Measurements from ENCODE around the gene EPN3. TPM values are rescaled to one million over a fixed set of nuclear protein-coding genes. Genes with fewer than 3 reads are reported as not detected.

EPN3 gene
- total RNA-seq, 1 donor from 2014 or later, result not detected

DNA sequence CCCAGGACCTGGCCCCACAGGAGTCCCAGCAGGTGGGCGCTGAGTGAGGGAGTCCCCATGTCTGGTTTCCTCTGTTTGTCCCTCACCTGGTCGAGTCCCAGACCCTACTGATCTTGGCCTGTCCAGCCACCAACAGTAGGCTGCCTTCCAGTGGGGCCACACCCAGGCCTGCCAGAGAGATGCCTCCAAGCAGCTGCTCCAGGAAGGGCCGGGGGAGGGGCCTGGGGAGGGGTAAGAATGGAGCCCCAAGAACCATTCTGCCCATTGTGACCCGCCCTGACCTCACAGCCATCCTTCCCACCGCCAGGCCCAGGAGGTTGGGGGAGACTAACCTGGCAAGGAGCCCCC, 15.2 kb downstream of the EPN3 start:
- DNase-seq (ENCODE audit: low read depth), result peak; percentile 85

DNA sequence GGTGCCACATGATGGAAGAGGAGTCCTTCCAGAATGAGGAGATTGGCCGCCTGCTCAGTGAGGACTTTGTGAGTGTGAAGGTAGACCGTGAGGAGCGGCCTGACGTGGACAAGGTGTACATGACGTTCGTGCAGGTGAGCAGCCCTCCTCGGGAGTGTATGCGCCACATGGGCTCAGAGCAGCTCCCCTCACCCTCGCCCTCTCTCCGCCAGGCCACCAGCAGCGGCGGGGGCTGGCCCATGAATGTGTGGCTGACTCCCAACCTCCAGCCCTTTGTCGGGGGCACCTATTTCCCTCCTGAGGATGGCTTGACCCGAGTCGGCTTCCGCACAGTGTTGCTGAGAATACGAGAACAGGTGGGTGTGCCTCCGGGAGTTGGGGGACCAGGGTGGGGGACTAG, 16.3 kb downstream of the EPN3 start:
- DNase-seq (ENCODE audit: low read depth), result no peak

DNA sequence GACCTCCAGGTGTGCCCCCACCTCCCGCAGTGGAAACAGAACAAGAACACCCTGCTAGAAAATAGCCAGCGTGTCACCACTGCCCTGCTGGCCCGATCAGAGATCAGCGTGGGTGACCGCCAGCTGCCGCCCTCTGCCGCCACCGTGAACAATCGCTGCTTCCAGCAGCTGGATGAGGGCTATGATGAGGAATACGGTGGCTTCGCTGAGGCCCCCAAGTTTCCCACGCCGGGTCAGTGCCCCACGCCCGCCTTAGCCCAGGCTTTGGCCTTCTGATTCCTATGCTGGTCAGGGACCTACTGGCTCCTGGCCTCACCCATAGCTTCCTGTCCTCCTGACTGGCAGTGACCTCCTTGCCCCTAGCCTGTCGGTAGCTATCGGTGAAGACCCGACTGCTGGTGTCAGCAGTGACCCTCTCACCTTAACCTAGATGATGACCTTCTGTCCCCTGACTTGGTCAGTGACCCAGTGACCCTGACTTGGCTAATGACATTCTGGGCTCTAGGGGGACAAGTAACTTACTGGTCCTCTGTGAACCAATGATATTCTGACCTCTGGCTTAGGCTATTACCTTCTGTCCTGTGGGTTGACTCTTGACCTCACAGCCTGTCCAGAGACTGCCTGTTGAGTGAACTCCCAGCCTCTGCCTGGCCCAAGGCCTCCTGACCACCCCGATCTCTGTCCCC, 16.9 kb downstream of the EPN3 start:
- no peak for DNase-seq (ENCODE audit: low read depth)

DNA sequence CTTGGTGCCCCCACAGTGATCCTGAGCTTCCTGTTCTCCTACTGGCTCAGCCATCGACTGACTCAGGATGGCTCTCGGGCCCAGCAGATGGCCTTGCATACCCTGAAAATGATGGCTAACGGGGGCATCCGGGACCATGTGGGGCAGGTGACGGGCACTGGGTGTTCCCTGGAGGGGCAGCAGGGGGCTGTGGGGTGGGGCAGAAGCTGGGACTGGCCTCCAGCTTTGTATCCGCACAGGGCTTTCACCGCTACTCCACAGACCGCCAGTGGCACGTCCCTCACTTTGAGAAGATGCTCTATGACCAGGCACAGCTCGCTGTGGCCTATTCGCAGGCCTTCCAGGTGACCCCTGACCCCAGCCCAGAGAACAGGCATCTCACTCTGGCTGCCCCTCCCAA, 17.4 kb downstream of the EPN3 start:
- DNase-seq (ENCODE audit: low read depth), result no peak

DNA sequence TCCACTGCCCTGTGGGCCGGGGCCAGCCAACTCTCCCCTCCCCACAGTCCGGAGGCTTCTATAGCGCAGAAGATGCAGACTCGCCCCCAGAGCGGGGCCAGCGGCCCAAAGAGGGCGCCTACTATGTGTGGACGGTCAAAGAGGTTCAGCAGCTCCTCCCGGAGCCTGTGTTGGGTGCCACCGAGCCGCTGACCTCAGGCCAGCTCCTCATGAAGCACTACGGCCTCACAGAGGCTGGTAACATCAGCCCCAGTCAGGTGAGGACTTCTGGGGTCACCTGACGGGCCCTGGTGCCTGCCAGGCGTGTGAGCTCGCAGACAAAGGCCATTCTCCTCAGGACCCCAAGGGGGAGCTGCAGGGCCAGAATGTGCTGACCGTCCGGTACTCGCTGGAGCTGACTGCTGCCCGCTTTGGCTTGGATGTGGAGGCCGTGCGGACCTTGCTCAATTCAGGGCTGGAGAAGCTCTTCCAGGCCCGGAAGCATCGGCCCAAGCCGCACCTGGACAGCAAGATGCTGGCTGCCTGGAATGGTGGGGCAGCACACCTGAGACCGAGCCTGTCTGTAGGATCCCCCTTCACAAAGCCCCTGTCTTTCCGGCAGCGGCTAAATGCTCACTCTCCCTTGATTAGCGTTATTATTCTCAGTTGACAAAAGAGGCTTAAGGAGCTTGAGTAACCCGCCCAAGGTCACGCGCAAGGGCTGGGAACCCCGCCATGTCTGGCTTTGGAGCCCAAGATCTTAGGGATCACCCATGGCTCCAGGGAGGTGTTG, 18.3 kb downstream of the EPN3 start:
- peak; percentile 67 for DNase-seq (ENCODE audit: low read depth)

DNA sequence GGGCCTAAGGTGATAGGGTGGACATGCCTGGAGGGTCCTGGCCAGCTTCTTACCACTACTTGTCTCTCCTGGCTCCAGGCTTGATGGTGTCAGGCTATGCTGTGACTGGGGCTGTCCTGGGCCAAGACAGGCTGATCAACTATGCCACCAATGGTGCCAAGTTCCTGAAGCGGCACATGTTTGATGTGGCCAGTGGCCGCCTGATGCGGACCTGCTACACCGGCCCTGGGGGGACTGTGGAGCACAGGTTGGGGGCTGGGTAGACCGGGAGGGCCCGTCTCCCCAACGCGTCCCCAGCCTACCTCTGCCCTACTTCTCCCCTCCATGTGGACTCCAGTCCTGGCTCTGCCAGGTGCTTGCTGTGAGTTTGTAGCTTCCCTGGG, 18.9 kb downstream of the EPN3 start:
- DNase-seq (ENCODE audit: low read depth), result no peak

DNA sequence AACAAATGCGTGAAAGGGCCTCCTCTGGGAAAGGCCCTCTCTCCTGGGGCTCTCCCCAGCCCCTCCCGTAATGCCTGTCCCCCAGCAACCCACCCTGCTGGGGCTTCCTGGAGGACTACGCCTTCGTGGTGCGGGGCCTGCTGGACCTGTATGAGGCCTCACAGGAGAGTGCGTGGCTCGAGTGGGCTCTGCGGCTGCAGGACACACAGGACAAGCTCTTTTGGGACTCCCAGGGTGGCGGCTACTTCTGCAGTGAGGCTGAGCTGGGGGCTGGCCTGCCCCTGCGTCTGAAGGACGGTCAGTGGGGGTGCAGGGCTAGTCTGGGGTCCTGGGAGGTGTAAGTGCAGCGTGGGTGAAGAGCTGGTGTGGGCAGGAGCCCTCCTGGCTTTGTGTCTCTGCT, 19.3 kb downstream of the EPN3 start:
- no peak for DNase-seq (ENCODE audit: low read depth)

DNA sequence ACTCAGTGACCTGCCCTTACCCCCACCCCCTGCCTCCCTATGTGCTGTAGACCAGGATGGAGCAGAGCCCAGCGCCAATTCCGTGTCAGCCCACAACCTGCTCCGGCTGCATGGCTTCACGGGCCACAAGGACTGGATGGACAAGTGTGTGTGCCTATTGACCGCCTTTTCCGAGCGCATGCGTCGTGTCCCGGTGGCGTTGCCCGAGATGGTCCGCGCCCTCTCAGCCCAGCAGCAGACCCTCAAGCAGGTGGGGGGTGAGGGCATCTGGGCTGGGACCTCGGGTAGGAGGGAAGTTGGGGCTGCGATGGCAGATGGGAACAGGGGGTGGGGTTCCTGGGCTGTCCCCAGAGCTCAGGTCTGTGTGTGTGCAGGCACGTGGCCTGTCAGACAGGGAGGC, 21.7 kb downstream of the EPN3 start:
- no peak for DNase-seq (ENCODE audit: low read depth)

DNA sequence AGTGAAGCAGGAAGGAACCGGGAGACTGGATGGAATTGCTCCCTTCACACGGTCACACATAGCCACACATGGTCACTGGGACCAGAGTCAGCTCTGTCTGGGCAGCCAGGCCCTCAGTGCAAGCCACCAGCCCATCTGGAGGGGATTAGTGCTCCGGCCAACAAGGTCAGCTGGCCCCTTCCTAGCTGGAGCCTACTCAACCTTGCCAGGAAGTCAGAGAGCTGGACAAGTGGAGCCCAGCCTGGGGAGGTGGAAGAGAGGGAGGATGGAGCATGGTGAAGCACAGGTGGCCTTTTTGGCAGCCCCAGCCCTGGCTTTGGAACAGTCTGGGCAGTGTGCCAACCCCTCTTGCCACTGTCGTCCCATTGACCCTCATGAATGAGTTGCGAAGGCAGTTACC, 24.3 kb downstream of the EPN3 start:
- peak; percentile 51 for DNase-seq (ENCODE audit: low read depth)

DNA sequence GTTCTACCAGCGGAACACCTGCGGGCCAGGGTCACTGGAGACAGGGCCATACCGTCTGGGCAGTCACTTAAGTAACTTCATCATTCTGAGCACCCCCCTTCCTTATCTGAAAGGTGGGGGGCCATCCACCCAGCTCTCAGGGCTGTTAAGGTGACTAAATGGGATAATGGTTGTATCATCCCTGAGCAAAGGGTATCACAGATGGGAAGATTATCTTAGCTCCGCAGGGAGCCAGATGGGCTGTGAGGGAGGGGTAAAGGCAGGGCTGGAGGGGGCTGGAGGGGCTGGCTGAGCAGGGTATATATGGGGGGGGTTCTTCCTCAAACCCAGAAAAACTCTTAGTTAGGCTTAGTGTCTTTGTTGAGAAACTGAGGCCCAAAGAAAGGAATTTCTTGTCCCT, 25.1 kb downstream of the EPN3 start:
- no peak for DNase-seq (ENCODE audit: low read depth)

DNA sequence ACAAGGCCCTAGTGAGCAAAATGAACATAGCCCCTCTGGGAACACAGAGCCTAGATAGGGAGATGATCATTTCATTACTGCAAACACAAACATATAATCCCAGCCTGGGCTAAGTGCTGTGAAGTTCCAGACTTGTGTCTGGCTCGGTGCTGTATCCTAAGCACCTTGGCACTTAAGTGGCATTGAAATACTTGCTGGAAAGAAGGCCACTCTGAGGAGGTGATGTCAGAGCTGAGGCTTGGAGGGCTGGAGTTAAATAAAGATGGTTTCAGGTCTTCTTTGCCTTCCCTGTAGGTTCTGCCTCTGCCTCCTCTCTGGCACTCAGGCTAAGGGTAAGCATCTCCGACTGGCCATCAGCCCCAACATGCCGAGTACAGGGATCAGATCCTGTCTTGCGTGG, 25.6 kb downstream of the EPN3 start:
- DNase-seq (ENCODE audit: low read depth), result no peak

DNA sequence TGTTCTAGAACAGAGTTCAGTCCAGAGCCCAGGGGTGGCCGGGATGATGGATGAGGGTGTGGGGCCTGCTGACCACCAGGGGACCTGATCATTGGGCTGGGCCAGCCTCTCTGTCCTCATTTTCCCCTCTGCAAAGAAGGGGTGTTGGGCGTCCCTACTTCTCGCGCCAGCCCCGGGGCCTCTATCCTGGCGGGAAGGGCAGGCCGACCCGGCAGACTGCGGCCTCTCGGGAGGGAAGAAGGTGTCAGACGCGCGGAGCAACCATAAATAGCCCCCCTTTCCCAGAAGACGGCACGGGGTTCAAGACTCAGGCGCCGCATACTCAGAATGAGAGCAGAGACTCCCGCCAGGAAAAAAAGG, 26.0 kb downstream of the EPN3 start:
- no peak for DNase-seq (ENCODE audit: low read depth)

DNA sequence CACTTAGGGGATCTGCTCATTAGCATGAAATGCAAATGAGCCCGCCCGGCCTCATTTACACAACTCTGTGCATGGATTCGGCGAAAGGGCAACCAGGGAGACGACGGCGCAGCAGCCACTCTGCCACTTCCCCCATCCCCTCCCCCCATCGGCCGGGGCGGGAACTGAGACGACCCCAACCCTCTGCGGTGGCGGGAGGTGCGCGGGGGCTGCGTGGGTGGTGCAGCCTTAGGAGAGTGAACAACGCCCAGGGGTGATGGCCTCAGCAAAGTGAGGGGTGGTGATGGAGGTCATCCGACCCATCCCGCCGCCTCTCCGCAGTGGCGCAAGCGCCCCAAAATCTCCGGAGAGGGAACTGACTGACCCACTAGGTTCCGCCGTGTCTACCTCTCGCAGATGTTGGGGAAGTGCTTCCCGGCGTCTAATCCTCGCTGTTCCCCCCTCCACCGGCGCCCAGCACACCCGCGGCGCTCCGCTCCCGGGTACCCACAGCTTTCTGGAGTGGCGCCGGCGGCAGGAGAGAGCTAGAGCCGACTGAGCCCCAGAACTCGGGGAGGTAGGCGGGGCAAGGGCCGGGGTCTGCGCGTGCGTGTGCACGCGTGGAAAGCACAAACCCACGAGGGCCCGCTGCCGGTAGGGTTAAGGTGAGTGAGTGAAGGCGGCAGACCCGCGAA, 26.5 kb downstream of the EPN3 start:
- DNase-seq (ENCODE audit: low read depth), result no peak

DNA sequence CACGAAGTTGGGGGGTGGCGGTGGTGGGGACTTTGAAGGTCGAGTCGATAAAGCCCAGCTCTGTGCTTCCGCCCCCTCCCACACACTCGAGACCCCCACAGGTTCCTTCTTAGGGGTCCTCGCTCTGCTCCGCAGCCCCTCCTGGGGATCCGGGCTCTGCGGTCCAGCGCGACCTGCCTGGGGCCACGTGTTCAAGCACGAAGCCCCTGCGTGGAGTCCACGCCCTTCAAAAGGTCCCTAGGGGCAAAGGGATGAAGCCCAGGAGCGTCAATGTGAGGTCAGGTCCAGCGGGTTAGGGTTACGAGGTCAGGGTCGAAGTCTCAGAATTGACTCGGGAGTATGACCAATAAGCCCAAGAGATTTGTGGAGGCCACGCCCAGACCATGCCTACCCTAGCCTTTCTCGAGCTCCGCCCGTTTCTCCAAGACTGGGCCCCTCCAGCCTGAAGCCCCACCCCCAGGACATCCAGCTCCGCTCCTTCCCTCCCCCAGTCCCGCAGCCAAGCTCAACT, 27.2 kb downstream of the EPN3 start:
- peak; percentile 15 for DNase-seq (ENCODE audit: low read depth)

DNA sequence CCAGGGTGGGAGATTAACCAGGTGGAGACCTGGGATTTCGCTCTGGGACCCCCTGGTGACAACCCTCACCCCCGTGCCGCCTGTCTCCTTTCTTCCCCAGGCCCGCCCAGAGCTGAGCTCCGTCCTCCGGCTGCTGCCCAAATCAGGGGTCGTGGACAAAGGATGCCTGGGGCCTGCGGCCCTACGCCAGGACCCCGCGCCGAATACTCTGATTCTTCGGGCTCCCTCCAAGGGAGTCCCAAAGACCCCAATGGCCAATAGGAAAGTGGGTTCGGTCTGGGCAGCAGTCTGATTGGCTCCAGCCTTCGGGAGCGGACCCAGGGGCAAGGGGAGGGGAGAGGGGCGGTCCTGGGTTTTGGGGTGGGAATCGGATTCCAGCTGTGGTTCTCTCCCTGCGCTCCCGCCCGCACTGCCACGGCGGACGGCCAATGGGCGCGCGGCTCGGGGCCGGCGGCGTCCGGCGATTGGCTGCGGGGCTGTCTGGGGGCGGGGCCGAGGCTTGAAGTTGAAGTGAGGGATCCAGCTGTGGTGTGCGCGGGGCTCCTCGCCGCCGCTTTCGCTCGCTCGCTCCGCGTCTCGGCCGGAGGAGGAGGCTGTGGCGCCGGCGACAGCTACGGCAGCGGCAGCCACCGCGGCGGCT, 27.8 kb downstream of the EPN3 start, which contains the start of gene CACNA1G:
TSS of gene CACNA1G (plus strand) at position 531 of the 640 bp plus-strand sequence. CDS start 745 bp downstream, outside the sequence.
- DNase-seq (ENCODE audit: low read depth), result peak; percentile 84

DNA sequence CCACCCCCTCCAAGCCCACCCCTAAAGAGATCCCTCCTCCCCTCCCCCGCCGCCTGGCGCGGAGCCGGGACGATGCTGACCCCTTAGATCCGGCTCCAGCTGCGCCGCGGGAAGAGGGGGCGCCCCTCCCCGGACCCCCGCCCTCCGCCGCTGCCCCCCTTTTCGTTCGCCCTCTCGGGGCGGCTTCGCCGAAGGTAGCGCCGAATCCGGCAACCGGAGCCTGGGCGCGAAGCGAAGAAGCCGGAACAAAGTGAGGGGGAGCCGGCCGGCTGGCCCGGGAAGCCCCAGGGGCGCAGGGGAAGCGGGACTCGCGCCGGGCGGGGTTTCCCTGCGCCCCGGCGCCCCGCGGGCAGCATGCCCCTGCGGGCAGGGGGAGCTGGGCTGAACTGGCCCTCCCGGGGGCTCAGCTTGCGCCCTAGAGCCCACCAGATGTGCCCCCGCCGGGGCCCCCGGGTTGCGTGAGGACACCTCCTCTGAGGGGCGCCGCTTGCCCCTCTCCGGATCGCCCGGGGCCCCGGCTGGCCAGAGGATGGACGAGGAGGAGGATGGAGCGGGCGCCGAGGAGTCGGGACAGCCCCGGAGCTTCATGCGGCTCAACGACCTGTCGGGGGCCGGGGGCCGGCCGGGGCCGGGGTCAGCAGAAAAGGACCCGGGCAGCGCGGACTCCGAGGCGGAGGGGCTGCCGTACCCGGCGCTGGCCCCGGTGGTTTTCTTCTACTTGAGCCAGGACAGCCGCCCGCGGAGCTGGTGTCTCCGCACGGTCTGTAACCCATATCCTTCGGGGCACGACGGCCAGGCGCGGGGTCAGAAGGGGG, 28.6 kb downstream of the EPN3 start:
- DNase-seq (ENCODE audit: low read depth), result no peak

DNA sequence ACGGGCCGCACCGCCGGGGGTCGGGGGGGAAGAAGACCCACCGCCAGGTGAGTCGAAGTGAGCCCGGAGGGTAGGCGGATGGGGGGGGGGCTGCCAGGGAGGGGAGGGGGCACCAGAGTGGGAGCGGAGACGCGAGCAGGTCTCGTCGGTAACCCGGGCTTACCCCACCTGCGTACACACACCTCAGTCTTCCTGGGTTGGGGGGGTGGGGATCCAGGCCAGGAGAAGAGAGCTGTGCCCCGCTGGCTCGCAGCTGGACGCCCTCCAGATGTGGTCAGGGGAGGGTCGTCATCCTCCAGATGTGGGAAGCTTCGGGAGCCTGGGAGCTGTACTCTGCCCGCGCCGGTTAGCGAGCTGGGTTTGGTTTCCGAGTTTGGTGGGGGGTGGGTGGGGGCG, 29.2 kb downstream of the EPN3 start:
- no peak for DNase-seq (ENCODE audit: low read depth)

DNA sequence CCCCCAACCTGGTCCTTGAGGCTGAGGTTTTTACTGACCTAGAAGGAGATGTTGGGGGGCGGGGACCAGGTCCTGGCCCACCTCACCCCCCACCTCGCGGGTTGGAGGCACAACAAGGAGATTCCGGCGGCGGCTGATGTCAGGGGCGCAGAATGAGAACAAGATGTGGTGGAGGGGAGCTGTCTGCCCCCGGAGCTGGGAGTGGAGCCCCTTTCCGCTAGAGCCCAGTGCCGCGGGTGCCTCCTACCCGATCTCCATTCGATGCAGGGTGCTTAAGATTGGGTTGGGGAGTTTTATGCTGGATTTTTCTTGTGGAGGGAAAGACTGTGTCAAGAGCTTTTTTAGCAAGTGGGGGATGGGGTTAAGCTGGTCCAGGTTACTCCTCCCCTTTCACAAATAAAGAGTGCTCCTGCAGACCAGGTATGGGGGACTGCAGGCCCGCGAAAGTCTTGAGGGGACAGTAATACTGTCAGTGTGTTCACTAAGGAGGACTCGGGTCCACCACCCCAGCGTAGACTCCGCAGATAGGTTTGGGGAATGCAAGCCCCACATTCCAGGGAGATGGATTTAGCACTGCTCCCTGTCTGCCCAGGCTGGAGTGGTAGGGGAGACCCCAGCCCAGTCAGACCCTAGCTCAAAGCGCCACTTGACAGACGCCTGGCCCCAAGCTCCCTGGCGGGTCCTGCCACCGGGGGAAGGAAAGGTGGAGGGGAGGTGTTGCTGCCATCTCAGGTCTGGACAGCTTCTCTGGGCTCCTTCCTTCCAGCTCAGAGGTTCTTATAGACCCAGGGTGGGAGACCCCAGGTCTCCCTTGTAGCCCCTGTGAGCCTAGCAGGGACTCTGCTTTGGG, 29.9 kb downstream of the EPN3 start:
- DNase-seq (ENCODE audit: low read depth), result no peak

DNA sequence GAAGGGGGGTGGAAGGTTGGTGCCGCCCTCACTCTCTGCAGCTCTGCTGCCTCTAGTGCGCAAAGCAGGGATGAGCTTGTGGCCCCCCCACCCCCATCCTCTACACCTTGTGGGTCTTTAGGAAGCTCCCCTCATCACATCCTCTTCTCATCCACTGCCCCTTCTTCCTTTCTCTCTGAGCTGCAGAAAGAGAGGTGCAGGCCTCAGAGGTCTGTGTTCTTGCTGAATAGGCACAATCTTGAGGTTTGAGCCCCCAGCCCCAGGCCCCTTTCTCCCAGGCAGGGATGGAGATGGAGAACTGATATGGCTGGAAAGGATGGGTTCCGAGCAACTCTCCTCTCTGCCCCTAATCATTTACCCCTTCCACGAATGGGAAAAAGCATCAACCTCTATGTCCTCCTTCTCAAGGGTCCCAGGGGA, 30.6 kb downstream of the EPN3 start:
- no peak for DNase-seq (ENCODE audit: low read depth)

DNA sequence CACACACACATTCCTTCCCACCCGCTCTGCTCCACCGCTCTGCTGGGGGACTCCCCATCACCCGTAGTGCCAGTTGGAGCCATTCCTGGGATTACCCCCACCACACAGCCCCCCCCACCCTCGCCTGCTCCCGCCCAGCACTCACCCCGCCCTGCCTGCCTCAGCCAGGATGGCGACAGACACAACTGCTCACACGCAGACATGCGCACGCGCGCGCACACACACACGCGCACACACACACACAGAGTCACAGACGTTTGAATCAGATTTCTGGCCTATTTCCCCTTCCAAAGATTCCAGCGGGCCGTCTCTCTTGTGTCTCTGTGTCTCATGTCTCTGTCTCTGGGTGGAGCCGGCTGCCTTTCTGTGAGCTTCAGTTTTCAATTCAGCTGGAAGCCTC, 32.4 kb downstream of the EPN3 start:
- peak; percentile 43 for DNase-seq (ENCODE audit: low read depth)
